GM23338 (cell line): ENCODE measurements around the gene INPP5A. TPM values are rescaled to one million over a fixed set of nuclear protein-coding genes. Genes with fewer than 3 reads are reported as not detected.

ENCODE experiments used
- CREB1 ChIP-seq: fragments of 250-450 bp; sonication (Bioruptor Pico); IDR thresholded peaks from 2 replicates; pipeline ENCODE4 v1.5.0; 2020; ENCODE audit warnings: low read depth, mild to moderate bottlenecking, moderate library complexity
- EZH2phosphoT487 ChIP-seq: fragments of 200-600 bp; sonication (generic); IDR thresholded peaks from one replicate; pipeline ENCODE4 v1.8.1; 2018; ENCODE audit warnings: antibody characterized with exemption; ENCODE audit not compliant: unreplicated experiment
- NANOG ChIP-seq: IDR thresholded peaks from 2 replicates; pipeline ENCODE4 v1.6.1; 2016; ENCODE audit warnings: antibody characterized with exemption, borderline replicate concordance
- POLR2AphosphoS5 ChIP-seq: IDR thresholded peaks from 2 replicates; pipeline ENCODE4 v1.6.1; 2016; ENCODE audit warnings: antibody characterized with exemption, low read depth
- STAT1 ChIP-seq: IDR thresholded peaks from one replicate; pipeline ENCODE4 v1.6.1; 2016; ENCODE audit warnings: antibody characterized with exemption; ENCODE audit not compliant: unreplicated experiment
- polyA plus RNA-seq: library from polyadenylated mRNA; unstranded; fragments of >200 nt; fragmentation: Nextera tagmentation; extraction: Ambion mirVana; gene quantifications from 2 replicates; pipeline ENCODE4 v1.2.1, GENCODE V29; 2016
- total RNA-seq: library from RNA; depleted of rRNA; stranded (reverse); fragments of >200 nt; shearing (Covaris generic); gene quantifications from 2 replicates; pipeline ENCODE4 v1.2.3, GENCODE V29; 2014
- TF ChIP-seq, protein P1 (sequence below): fragments of 250-450 bp; sonication (Bioruptor Pico); IDR thresholded peaks from 2 replicates; pipeline ENCODE4 v1.5.0; 2020; ENCODE audit warnings: mild to moderate bottlenecking, moderate library complexity
- TF ChIP-seq, protein P2 (sequence below): IDR thresholded peaks from one replicate; pipeline ENCODE4 v1.6.1; 2018; ENCODE audit warnings: antibody characterized with exemption; ENCODE audit not compliant: unreplicated experiment
- TF ChIP-seq, protein P3 (sequence below), 2 experiments: fragments of 200-600 bp in 1 of 2; sonication (generic) in 1 of 2; conservative IDR thresholded peaks; 2 replicates each; pipeline versions ENCODE4 v1.5.1 to v1.6.1; 2016 to 2017; ENCODE audit warnings: antibody characterized with exemption in 2 of 2, low read depth in 2 of 2, mild to moderate bottlenecking in 2 of 2, moderate library complexity in 1 of 2

Gene INPP5A
- total and polyA plus RNA-seq, 2 experiments from 2014 or later = 5.9 to 40.6 TPM

DNA sequence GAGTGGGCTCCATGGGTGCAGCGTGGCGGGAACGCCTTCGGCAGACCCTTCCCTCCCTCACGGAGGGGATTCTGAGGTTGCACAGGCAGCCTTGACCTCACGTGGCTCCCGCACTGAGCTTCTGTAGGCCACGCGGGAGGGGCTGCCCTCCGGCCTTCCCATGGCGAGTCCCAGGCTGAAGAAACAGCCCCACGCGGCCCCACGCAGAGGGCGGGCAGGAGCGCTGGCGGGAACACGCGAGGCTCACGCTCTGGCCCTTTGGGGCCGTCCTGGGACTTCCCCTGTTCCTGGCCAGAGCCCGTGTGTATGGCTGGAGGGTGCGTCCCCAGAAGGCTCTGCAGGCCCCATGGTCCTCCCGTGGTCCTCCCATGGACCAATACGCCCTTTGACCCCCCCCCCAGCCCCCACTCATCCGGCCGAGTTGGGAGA, 270.0 kb downstream of the INPP5A start (continued):
- TF ChIP-seq, protein P1, sequence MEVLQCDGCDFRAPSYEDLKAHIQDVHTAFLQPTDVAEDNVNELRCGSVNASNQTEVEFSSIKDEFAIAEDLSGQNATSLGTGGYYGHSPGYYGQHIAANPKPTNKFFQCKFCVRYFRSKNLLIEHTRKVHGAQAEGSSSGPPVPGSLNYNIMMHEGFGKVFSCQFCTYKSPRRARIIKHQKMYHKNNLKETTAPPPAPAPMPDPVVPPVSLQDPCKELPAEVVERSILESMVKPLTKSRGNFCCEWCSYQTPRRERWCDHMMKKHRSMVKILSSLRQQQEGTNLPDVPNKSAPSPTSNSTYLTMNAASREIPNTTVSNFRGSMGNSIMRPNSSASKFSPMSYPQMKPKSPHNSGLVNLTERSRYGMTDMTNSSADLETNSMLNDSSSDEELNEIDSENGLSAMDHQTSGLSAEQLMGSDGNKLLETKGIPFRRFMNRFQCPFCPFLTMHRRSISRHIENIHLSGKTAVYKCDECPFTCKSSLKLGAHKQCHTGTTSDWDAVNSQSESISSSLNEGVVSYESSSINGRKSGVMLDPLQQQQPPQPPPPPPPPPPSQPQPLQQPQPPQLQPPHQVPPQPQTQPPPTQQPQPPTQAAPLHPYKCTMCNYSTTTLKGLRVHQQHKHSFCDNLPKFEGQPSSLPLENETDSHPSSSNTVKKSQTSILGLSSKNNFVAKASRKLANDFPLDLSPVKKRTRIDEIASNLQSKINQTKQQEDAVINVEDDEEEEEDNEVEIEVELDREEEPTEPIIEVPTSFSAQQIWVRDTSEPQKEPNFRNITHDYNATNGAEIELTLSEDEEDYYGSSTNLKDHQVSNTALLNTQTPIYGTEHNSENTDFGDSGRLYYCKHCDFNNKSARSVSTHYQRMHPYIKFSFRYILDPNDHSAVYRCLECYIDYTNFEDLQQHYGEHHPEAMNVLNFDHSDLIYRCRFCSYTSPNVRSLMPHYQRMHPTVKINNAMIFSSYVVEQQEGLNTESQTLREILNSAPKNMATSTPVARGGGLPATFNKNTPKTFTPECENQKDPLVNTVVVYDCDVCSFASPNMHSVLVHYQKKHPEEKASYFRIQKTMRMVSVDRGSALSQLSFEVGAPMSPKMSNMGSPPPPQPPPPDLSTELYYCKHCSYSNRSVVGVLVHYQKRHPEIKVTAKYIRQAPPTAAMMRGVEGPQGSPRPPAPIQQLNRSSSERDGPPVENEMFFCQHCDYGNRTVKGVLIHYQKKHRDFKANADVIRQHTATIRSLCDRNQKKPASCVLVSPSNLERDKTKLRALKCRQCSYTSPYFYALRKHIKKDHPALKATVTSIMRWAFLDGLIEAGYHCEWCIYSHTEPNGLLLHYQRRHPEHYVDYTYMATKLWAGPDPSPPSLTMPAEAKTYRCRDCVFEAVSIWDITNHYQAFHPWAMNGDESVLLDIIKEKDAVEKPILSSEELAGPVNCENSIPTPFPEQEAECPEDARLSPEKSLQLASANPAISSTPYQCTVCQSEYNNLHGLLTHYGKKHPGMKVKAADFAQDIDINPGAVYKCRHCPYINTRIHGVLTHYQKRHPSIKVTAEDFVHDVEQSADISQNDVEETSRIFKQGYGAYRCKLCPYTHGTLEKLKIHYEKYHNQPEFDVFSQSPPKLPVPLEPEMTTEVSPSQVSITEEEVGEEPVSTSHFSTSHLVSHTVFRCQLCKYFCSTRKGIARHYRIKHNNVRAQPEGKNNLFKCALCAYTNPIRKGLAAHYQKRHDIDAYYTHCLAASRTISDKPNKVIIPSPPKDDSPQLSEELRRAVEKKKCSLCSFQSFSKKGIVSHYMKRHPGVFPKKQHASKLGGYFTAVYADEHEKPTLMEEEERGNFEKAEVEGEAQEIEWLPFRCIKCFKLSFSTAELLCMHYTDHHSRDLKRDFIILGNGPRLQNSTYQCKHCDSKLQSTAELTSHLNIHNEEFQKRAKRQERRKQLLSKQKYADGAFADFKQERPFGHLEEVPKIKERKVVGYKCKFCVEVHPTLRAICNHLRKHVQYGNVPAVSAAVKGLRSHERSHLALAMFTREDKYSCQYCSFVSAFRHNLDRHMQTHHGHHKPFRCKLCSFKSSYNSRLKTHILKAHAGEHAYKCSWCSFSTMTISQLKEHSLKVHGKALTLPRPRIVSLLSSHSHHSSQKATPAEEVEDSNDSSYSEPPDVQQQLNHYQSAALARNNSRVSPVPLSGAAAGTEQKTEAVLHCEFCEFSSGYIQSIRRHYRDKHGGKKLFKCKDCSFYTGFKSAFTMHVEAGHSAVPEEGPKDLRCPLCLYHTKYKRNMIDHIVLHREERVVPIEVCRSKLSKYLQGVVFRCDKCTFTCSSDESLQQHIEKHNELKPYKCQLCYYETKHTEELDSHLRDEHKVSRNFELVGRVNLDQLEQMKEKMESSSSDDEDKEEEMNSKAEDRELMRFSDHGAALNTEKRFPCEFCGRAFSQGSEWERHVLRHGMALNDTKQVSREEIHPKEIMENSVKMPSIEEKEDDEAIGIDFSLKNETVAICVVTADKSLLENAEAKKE = no peak
- TF ChIP-seq CREB1 (no peak), EZH2phosphoT487 (no peak), POLR2AphosphoS5 (no peak), STAT1 (no peak), NANOG (no peak)
- TF ChIP-seq, protein P2, sequence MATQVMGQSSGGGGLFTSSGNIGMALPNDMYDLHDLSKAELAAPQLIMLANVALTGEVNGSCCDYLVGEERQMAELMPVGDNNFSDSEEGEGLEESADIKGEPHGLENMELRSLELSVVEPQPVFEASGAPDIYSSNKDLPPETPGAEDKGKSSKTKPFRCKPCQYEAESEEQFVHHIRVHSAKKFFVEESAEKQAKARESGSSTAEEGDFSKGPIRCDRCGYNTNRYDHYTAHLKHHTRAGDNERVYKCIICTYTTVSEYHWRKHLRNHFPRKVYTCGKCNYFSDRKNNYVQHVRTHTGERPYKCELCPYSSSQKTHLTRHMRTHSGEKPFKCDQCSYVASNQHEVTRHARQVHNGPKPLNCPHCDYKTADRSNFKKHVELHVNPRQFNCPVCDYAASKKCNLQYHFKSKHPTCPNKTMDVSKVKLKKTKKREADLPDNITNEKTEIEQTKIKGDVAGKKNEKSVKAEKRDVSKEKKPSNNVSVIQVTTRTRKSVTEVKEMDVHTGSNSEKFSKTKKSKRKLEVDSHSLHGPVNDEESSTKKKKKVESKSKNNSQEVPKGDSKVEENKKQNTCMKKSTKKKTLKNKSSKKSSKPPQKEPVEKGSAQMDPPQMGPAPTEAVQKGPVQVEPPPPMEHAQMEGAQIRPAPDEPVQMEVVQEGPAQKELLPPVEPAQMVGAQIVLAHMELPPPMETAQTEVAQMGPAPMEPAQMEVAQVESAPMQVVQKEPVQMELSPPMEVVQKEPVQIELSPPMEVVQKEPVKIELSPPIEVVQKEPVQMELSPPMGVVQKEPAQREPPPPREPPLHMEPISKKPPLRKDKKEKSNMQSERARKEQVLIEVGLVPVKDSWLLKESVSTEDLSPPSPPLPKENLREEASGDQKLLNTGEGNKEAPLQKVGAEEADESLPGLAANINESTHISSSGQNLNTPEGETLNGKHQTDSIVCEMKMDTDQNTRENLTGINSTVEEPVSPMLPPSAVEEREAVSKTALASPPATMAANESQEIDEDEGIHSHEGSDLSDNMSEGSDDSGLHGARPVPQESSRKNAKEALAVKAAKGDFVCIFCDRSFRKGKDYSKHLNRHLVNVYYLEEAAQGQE = no peak
- TF ChIP-seq, protein P3, sequence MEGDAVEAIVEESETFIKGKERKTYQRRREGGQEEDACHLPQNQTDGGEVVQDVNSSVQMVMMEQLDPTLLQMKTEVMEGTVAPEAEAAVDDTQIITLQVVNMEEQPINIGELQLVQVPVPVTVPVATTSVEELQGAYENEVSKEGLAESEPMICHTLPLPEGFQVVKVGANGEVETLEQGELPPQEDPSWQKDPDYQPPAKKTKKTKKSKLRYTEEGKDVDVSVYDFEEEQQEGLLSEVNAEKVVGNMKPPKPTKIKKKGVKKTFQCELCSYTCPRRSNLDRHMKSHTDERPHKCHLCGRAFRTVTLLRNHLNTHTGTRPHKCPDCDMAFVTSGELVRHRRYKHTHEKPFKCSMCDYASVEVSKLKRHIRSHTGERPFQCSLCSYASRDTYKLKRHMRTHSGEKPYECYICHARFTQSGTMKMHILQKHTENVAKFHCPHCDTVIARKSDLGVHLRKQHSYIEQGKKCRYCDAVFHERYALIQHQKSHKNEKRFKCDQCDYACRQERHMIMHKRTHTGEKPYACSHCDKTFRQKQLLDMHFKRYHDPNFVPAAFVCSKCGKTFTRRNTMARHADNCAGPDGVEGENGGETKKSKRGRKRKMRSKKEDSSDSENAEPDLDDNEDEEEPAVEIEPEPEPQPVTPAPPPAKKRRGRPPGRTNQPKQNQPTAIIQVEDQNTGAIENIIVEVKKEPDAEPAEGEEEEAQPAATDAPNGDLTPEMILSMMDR (conservative IDR thresholded peaks at IDR 0.05; ENCODE audit: low read depth in 2 of 2) = no peak
